ENCODE data around the gene SCIMP. TPM values are rescaled to one million over a fixed set of nuclear protein-coding genes. Genes with fewer than 3 reads are reported as not detected.
A peak's percentile ranks its signal among the peaks of the same experiment; 100 is the strongest.

Gene SCIMP
- total RNA-seq (2013), result 97.7 TPM
- polyA plus RNA-seq (100 to 1,000 TPM in 1 of 3 donors, 10 to 100 TPM in 2; 88.7 to 164 (median 98.4) TPM), polyA minus RNA-seq (67.1 and 118 TPM in 2 replicates), total RNA-seq (1.9 to 40.5 (median 36.2) reads per million in 11 experiments)

GRCh38 chr17:5234645-5235576, at the start of gene SCIMP:
TSS of gene SCIMP (minus strand) at chr17:5234860. CDS start at chr17:5234755, 105 bp downstream.
- Histone ChIP-seq H3K4me2 (replicated peaks; ENCODE audit: extremely low read depth, low read length, poor library complexity, severe bottlenecking) (peak within 1 kb of the TSS; percentile 92), H3K9me3 (replicated peaks in 1 of 2; ENCODE audit: control insufficient read depth in 1 of 2, insufficient read depth in 1 of 2, low read length in 2 of 2) (no peaks in the 10 kb centered on the region), H4K20me1 (ENCODE audit: insufficient read depth, low read length) (peaks cover 34% of the 10 kb centered on the region), H3K79me2 (ENCODE audit: insufficient read depth, low read length) (peaks cover 52% of the 10 kb centered on the region), H2AFZ (ENCODE audit: insufficient read depth, low read depth, low read length, poor library complexity, severe bottlenecking) (peak within 1 kb of the TSS; percentile 56), H3K27me3 (ENCODE audit: control insufficient read depth in 2 of 2, insufficient read depth in 2 of 2, low read length in 2 of 2) (no peaks in the 10 kb centered on the region), H3K9ac (ENCODE audit: insufficient read depth, low read length, poor library complexity, severe bottlenecking) (peak within 1 kb of the TSS; percentile 66), H3K36me3 (replicated peaks in 1 of 2; ENCODE audit: control insufficient read depth in 1 of 2, insufficient read depth in 2 of 2, low read length in 2 of 2) (peaks cover 16 to 19% of the 10 kb centered on the region in 2 donors), H3K4me3 (replicated peaks in 1 of 3; ENCODE audit: low read depth in 2 of 3, low read length in 3 of 3) (peak within 1 kb of the TSS; percentile 76 to 86 (median 80)), H3K4me1 (ENCODE audit: control insufficient read depth in 1 of 2, insufficient read depth in 2 of 2, low read length in 2 of 2) (peaks cover 76 to 77% of the 10 kb centered on the region in 2 donors), H3K27ac (ENCODE audit: low read depth in 1 of 2, low read length in 2 of 2) (peak within 1 kb of the TSS; percentile 78 to 91)
- Mint-ChIP-seq H3K4me1 (peaks cover 70% of the 10 kb centered on the region), H3K36me3 (peaks cover 31 to 36% of the 10 kb centered on the region in 2 donors), H3K4me3 (peak within 1 kb of the TSS; percentile 88 to 95), H3K27me3 (ENCODE audit: low read depth in 3 of 3) (peaks cover 0 to 4% (median 2%) of the 10 kb centered on the region in 3 donors), H3K27ac (peak within 1 kb of the TSS; percentile 98 to 100 (median 99)), H3K9me3 (peaks cover 0 to 5% (median 0%) of the 10 kb centered on the region in 7 donors)
- no peak for TF ChIP-seq CTCF (IDR thresholded peaks at IDR 0.05)
- peak; percentile 77 to 87 (median 85) for DNase-seq
- 21% methylated on average over 12 of the region's 19 CpGs for WGBS (ENCODE audit: insufficient coverage)
- intact Hi-C loops (cut with micrococcal nuclease), result no loop called here

- Histone ChIP-seq H3K79me2 (ENCODE audit: insufficient read depth, low read length) (peaks cover 62% of the 10 kb centered on the region), H3K9me3 (replicated peaks in 1 of 2; ENCODE audit: control insufficient read depth in 1 of 2, insufficient read depth in 1 of 2, low read length in 2 of 2) (no peaks in the 10 kb centered on the region), H3K9ac (ENCODE audit: insufficient read depth, low read length, poor library complexity, severe bottlenecking) (peak overlapping the region; percentile 80), H3K4me2 (replicated peaks; ENCODE audit: extremely low read depth, low read length, poor library complexity, severe bottlenecking) (peak overlapping the region; percentile 79), H3K36me3 (replicated peaks in 1 of 2; ENCODE audit: control insufficient read depth in 1 of 2, insufficient read depth in 2 of 2, low read length in 2 of 2) (no peaks in the 10 kb centered on the region), H4K20me1 (ENCODE audit: insufficient read depth, low read length) (peaks cover 62% of the 10 kb centered on the region), H2AFZ (ENCODE audit: insufficient read depth, low read depth, low read length, poor library complexity, severe bottlenecking) (no peak overlapping the region), H3K27me3 (ENCODE audit: control insufficient read depth in 2 of 2, insufficient read depth in 2 of 2, low read length in 2 of 2) (no peaks in the 10 kb centered on the region), H3K27ac (ENCODE audit: low read depth in 1 of 2, low read length in 2 of 2) (no peak overlapping the region), H3K4me1 (ENCODE audit: control insufficient read depth in 1 of 2, insufficient read depth in 2 of 2, low read length in 2 of 2) (peaks cover 24 to 30% of the 10 kb centered on the region in 2 donors), H3K4me3 (replicated peaks in 1 of 3; ENCODE audit: low read depth in 2 of 3, low read length in 3 of 3) (peak overlapping the region in 1 of 3 experiments; percentile 75)
- Mint-ChIP-seq H3K36me3 (peaks cover 4 to 6% of the 10 kb centered on the region in 2 donors), H3K27ac (peak overlapping the region in 4 of 7 donors; percentile 15 to 75 (median 48)), H3K4me1 (peaks cover 36% of the 10 kb centered on the region), H3K9me3 (no peaks in the 10 kb centered on the region), H3K27me3 (ENCODE audit: low read depth in 3 of 3) (no peaks in the 10 kb centered on the region), H3K4me3 (peak overlapping the region; percentile 83 to 89)
- intact Hi-C loops (cut with micrococcal nuclease), result loop anchor here in 1 of 2 donors (5.0 kb wide), 1 partner anchor 171 kb away; the partner anchor contains the start of gene ZNF232
- 38% methylated on average over 3 of the region's 5 CpGs for WGBS (ENCODE audit: insufficient coverage)
- no peak for DNase-seq
- no peak for TF ChIP-seq CTCF (IDR thresholded peaks at IDR 0.05)
Measured at GRCh38 chr17:5283571-5284315, 49.1 kb upstream of the SCIMP start.
